GM12878 (cell line): ENCODE measurements around the gene TGFB1.

Experiments
- CREM ChIP-seq: IDR thresholded peaks from 2 replicates; pipeline ENCODE4 v1.6.1; 2014; ENCODE audit warnings: antibody characterized with exemption, low read depth
- ETV6 ChIP-seq, 2 experiments: fragments of 450-650 bp in 1 of 2; IDR thresholded peaks in 1 of 2; conservative IDR thresholded peaks in 1 of 2; 2 replicates each; pipeline ENCODE4 v1.6.1; 2014; ENCODE audit warnings: antibody characterized with exemption in 1 of 2, borderline replicate concordance in 1 of 2, low read depth in 1 of 2, mild to moderate bottlenecking in 1 of 2, moderate library complexity in 1 of 2
- EZH2 ChIP-seq: IDR thresholded peaks from 2 replicates; pipeline ENCODE4 v1.6.1; 2012; ENCODE audit warnings: low read depth, mild to moderate bottlenecking, control low read depth, inconsistent platforms, low read length, borderline replicate concordance; ENCODE audit not compliant: control insufficient read depth
- PML ChIP-seq: IDR thresholded peaks from 2 replicates; pipeline ENCODE4 v1.6.1; 2012; ENCODE audit warnings: low read length, inconsistent platforms
- SPI1 ChIP-seq: IDR thresholded peaks from 2 replicates; pipeline ENCODE4 v1.6.1; 2011; ENCODE audit warnings: low read depth, mild to moderate bottlenecking, low read length, moderate library complexity, borderline replicate concordance; ENCODE audit not compliant: insufficient read depth
- TARDBP ChIP-seq: IDR thresholded peaks from 2 replicates; pipeline ENCODE4 v1.6.1; 2016; ENCODE audit warnings: borderline replicate concordance
- TBL1XR1 ChIP-seq: IDR thresholded peaks from 2 replicates; pipeline ENCODE4 v1.6.1; 2012; ENCODE audit warnings: low read depth, low read length, improper control_type of control experiment
- YY1 ChIP-seq: IDR thresholded peaks from 2 replicates; pipeline ENCODE4 v1.6.1; 2011; ENCODE audit warnings: low read depth, mild to moderate bottlenecking, low read length
- TF ChIP-seq, protein P1 (sequence below): fragments of 150-350 bp; IDR thresholded peaks from 2 replicates; pipeline ENCODE4 v1.6.1; 2016; ENCODE audit warnings: low read depth, low read length

GRCh38 chr19:41310033-41310831 is 43.5 kb downstream of the TGFB1 start, which contains the start of gene CCDC97:
- TF ChIP-seq YY1 (peak; percentile 71), CREM (peak; percentile 58; the same call in 1 of the 2 replicates), TBL1XR1 (peak; percentile 18; the same call in 1 of the 2 replicates), EZH2 (no peak), TARDBP (peak; percentile 81; the same call in 1 of the 2 replicates), PML (peak; percentile 89; the same call in 1 of the 2 replicates), ETV6 (conservative IDR thresholded peaks at IDR 0.05 in 1 of 2, IDR thresholded peaks at IDR 0.05 in 1 of 2; ENCODE audit: borderline replicate concordance in 1 of 2, low read depth in 1 of 2) (0 out of 4 replicates have a peak, but pooled peaks of 1 of the 2 experiments have one; percentile 60), SPI1 (0 out of 2 replicates have a peak, but pooled peaks have one; percentile 15)
- TF ChIP-seq, protein P1, sequence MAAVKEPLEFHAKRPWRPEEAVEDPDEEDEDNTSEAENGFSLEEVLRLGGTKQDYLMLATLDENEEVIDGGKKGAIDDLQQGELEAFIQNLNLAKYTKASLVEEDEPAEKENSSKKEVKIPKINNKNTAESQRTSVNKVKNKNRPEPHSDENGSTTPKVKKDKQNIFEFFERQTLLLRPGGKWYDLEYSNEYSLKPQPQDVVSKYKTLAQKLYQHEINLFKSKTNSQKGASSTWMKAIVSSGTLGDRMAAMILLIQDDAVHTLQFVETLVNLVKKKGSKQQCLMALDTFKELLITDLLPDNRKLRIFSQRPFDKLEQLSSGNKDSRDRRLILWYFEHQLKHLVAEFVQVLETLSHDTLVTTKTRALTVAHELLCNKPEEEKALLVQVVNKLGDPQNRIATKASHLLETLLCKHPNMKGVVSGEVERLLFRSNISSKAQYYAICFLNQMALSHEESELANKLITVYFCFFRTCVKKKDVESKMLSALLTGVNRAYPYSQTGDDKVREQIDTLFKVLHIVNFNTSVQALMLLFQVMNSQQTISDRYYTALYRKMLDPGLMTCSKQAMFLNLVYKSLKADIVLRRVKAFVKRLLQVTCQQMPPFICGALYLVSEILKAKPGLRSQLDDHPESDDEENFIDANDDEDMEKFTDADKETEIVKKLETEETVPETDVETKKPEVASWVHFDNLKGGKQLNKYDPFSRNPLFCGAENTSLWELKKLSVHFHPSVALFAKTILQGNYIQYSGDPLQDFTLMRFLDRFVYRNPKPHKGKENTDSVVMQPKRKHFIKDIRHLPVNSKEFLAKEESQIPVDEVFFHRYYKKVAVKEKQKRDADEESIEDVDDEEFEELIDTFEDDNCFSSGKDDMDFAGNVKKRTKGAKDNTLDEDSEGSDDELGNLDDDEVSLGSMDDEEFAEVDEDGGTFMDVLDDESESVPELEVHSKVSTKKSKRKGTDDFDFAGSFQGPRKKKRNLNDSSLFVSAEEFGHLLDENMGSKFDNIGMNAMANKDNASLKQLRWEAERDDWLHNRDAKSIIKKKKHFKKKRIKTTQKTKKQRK = no peak
